Sciatic nerve (tissue), 1 donor: ENCODE results near the gene RAB33B. TPM values are rescaled to one million over a fixed set of nuclear protein-coding genes. Genes with fewer than 3 reads are reported as not detected.

Experiments used
- total RNA-seq: library from RNA; stranded (reverse); fragmentation: NEBNext Ultra II Directional; extraction: Animal tissue kit (Norgen Biotek cat#: 25700); gene quantifications from one replicate; pipeline ENCODE4 v1.2.1, GENCODE V29; 2021
- donor health status: DM: no; HTN: no; CAD: no.

Gene RAB33B
- total RNA-seq, 1 donor from 2014 or later, result 13.8 TPM

Other genes starting within 250 kb of the RAB33B start
- gene MGARP, start 173.9 kb upstream of the RAB33B start, total RNA-seq, result 1.4 TPM
- 41.9 TPM for gene NAA15, start 152.6 kb upstream of the RAB33B start, total RNA-seq
- gene NDUFC1, start 151.6 kb upstream of the RAB33B start, total RNA-seq, result 36.5 TPM
- 56.9 TPM for gene SETD7, start 102.1 kb downstream of the RAB33B start, total RNA-seq
- gene MGST2, start 211.7 kb downstream of the RAB33B start, total RNA-seq, result 42.8 TPM